ENCODE results near the gene BNC2.

BNC2 gene

GRCh38 chr9:16679327-16679821 is 191.1 kb downstream of the BNC2 start:
- DNase-seq, result no peak

- no peak for DNase-seq
Measured at GRCh38 chr9:16676519-16676918, 194.0 kb downstream of the BNC2 start.

DNA sequence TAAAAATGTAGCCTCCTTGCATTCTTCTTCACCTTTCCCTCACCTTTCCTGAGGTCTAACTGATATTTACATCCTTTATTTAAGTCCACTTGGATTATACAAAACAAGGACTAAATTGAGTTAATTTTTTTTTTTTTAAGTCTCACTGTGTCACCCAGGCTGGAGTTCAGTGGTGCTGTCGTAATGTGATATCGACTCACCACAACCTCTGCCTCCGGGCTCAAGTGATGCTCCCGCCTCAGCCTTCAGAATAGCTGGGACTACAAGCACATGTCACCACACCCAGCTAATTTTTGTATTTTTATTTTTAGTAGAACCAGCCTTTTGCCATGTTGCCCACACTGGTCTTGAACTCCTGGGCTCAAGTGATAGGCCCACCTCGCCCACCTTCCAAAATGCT is 195.3 kb downstream of the BNC2 start:
- no peak for DNase-seq

GRCh38 chr9:16673171-16673570 is 197.3 kb downstream of the BNC2 start:
- no peak for DNase-seq

DNA sequence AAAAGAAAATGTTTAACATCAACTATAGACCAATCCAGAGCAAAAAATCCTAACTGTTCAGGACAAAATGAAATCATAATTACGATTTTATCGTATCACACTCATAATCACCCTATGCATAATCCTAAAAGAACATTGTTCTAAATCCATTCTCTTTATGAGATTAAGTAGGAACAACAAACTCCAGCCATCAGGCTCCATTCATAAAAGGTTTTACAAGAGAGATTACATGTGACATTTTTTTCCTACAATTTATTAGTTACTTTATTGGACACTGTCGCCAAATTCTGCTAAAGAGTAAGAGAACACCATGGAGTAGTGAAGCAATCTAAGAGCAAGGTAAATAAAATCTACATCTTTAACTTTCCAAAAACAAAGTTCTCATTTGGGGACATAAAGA is 198.0 kb downstream of the BNC2 start:
- no peak for DNase-seq

DNA sequence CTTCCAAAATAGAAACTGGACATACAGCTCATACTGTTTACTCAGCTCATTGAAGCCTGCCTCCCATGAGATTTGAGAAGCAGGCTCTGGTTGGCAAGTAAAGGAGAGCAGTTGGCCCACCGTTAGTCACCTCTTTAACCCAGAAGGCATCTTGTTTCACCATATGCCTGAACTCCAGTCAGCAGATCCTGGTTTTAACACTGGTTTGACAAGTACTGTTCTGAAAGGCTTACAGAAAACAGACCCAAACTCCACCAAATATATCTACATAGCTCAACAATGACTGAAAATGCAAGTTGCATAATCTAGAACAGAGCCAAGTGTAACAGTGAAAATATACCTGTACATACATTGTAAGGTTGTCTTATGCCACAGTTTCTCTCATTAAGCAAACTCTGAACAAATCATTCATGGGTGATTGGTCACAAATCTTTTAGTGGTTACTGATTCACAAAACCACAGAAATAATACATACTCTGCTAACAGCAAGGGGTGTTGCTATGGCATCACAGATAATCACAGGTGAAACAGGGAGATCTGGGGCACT is 198.8 kb downstream of the BNC2 start:
- DNase-seq, result no peak

DNA sequence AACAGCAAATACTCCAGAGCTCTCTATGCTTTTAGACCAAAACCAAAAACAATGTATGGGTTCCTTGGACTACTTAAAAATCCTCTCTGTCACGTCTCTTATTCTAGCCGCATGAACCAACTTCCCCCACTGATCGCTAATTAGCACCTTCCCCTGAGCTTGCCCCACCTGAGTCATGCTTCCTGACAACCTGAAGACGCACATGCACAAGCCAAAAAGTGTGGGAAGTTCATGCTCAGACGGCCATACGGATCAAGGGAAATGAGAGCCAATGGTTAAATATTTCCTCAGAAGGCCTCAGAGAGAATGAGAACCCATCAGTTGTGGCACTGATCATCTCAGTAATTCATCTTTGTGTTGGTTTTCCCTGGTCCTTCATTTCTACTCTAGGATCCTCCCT is 199.7 kb downstream of the BNC2 start:
- DNase-seq, result no peak

DNA sequence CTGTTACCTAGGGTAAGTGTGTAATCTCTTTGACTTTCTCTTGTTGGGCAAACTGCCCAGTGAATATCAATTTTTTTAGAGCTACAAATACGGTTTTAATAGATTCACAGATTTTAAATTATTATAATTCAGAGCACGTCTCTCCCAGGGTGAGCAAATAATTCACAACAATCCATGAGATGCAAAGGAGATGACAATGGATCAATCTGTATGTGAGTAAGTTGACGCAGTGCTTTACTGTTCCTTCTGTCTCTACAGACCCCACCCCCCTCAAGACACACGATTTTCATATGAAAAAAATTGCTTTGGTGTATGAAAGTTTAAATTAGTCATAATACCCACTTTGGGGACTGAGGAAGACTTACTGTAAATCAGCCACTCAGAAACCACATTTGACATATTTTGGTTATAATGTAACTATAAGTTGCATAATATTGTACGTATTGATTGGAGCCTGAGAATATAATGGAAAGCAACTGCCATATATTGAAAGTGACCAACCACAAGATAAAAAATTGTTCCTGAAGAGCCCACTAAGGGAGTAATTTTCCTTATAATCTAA is 201.7 kb downstream of the BNC2 start:
- no peak for DNase-seq

DNA sequence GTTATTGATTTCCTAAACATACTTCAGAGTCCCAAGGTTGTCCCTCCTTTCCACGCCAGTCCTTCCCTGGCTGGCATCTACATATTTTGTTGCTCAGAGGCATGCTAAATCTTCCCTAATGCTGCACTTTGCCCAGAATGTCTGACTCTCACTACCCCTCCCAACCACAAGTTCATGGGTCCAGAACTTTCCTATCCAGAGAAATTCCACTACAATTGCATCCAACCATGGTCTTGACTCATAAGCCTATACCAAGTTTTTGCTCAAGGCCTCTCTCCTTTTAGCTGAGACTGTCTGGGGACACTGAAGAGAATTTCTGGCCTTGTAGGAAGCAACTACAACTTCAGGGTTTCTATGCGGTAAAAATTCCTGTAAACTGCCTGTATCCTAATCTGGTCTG is 206.3 kb downstream of the BNC2 start:
- no peak for DNase-seq

DNA sequence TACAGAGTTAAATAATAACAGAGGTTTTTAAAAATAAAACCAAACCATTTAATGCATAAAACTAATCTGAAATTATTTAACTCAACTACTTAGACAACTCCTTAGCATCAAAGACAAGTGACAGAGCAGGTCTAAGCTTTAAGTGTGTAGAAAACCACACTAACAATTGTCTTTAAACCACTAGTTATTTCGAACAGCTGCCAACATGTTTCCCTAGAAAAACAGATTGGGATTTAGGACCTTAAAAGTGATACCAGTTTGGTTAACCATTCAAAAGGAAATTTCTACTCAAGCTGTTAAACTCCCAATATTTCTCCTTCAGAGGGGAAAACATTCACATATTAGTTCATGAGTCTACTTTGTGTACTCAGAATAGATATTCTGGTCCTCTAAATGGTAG is 208.7 kb downstream of the BNC2 start:
- no peak for DNase-seq

DNA sequence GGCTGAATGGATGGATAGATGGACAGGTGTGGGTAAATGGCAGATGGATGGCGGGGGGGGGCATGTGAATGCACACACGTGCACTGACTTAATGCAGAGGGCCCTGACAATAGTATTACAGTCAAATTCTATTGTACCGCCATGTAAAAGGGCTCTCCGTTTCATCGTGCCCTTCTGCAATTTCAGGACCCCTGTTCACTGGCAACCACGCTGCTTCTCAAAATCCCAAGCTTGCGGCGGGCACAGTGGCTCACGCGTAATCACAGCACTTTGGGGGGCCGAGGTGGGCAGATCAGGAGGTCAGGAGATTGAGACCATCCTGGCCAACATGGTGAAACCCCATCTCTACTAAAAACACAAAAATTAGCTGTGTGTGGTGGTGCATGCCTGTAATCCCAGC is 211.4 kb downstream of the BNC2 start:
- no peak for DNase-seq

GRCh38 chr9:16656432-16657169 is 213.9 kb downstream of the BNC2 start:
- no peak for DNase-seq

DNA sequence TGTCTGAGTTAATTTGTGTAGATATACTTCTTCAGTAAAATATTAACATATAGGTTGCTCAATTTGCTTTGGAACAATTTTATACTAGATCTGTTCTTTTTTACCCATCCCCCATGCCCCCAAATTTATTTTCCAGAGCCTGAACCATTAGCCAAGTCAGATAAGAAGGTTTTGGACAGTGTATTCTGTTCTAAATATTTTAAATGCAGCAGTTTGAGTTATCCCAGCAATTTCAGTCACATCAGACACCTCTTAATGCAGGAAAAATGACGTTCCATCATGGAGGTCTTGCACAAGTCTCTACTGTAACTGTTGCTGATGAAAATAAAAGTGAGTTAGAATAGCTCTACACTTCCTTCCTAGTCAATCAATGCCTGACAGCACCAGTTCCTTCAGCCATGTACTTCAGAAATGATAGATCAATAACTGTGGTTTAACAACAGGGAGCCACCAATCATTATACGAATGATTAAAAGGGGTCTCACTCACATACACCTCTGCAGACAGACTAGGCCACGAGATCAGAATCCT is 215.8 kb downstream of the BNC2 start:
- DNase-seq, result no peak

GRCh38 chr9:16653491-16654399 is 216.7 kb downstream of the BNC2 start:
- DNase-seq, result no peak

DNA sequence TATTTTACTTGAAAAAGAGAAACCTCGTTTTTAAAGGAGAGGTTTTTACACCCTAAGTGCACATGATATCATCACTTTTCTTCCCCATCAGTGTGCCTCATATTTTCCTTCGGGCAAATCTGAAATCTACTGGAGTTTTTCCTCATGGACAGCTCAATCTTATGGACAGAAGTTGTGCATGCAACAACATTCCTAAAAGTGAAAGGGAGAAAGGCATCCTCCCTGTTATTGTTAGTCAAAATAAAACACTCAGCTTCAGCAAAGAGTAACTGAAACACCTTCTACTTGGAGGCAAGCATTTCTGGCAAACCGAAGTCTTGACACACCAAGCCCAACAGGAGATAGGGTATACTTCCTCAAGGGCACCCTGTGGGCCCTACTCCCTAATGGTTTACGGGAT is 217.9 kb downstream of the BNC2 start:
- no peak for DNase-seq

DNA sequence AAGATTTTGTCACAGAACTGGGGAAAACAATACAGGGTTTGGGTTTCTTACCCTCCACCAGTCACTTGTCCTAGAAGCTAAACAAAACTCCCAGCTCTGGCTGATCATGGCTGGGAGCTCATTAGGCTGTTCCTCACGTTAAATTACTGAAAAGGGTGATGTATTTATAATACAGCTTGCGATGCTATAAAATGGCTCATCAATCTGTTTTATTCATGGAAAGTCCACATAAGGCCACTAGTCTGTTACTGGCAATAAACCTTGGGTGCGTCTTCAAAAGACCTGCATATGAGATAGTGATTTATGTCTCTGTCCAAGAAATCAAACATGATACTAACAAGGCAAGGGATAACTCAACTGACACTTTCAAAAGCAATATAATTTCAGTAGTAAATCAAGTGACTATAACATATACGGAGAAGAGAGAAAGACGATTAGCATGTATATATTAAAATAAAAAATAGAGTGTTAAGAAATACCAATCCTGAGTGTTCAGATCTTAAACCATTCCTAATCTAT is 219.0 kb downstream of the BNC2 start:
- no peak for DNase-seq

DNA sequence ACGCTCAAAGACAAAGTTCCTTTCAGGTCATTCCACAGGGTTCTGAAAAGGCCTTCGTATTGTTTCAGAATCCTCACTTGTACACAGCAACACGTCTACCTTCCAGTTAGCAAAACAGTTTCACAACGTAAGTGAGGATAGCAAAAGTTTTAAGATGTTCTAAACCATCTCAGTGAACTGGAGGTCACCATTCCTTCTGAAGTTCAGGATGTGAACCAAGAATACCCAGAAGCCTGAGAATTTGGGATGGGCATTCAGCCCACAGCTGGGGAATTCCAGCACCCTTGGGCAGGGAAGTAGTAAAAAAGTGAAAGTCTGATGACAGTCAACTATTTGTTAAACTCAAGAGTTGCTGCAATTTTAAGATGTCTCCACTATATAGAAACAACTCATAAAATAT is 224.5 kb downstream of the BNC2 start:
- no peak for DNase-seq

DNA sequence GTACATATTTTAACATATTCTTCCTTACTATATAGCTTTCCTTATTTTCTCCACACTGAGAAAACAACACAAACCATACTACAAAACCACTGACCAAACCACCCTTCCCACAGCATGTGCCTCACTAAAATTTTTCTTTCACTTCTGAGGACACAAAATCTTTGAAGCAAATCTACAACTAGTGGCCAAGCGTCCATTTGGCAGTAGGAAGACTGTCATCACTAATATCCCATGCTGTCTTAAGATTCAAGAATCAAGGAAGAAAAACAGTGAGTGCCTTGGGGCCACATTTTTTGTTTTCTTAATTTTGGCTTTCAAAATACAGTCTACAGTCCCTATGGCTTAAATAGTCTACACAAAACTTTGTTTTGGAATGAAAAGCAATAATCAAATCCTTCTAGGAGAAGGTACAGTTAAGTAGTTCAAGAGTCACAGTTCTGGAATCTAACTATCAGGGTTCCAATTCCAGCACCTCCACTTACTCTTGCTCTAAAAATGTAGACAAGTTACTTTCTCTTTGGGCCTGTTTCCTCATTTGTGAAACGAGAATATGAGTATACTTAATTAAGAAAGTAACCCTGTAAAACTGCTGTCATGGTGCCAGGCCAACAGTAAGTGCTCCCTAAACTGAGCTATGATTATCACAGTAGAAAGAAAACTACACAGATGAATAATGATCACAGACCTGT is 227.9 kb downstream of the BNC2 start:
- no peak for DNase-seq

DNA sequence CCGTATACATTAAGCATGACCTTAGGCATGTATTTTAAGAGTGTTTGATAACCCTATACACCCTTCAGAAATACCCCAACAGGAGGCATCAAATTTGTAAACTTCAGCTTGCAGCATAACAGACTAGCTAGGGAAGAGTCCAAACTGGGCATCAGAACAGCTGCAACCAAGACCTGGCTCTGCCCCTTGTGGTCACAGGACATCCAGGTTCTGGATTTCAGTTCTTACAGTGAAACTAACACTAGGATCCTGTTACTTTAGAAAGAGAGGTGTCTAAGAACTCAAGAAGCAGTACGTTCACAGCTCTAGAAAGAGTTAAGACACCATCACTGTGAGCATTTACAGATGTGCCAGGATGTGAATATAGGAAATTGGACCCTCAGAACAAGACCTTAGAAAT is 229.8 kb downstream of the BNC2 start:
- DNase-seq, result no peak

DNA sequence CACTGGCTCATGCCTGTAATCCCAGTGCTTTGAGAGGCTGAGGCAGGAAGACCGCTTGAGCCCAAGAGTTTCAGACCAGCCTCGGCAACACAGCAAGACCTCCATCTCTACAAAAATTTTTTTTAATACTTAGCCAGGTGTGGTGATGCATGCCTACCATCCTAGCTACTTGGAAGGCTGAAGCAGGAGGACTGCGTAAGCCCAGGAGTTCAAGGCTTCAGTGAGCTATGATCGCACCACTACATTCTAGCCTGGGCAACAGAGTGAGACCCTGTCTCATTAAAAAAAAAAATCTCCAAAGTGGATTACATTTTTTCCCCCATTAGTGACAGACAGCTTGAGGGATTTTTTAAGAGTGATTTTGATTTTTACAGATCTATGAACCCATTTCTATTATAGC is 230.8 kb downstream of the BNC2 start:
- no peak for DNase-seq

- DNase-seq, result no peak
Measured at GRCh38 chr9:16637911-16638310, 232.6 kb downstream of the BNC2 start.
